Hematopoietic multipotent progenitor cell treated with erythropoietin and hydrocortisone succinate and interleukin-3 and kit ligand, for 17 days (in vitro differentiated cells): ENCODE data around the gene ASTE1.
"Not testable (repeated sequence)": the region's sequence is repeated elsewhere in the genome, so short reads cannot be mapped to it uniquely, and the experiment has no call there.

Source experiments
- DNase-seq: peaks from one replicate; pipeline ENCODE4 v3.0.0-alpha.2; 2015; ENCODE audit warnings: low spot score

Gene ASTE1

GRCh38 chr3:131026321-131027151 lies at the start of gene ASTE1, which contains the start of gene NEK11:
ASTE1 (minus strand) TSS chr3:131026825; CDS start chr3:131025306, 1,519 bp downstream.
NEK11 (plus strand) TSS chr3:131026877; CDS start chr3:131029709, 2,832 bp downstream.
- DNase-seq: peak; percentile 89

GRCh38 chr3:131075632-131076328 lies 49.2 kb upstream of the ASTE1 start:
- no peak for DNase-seq

DNA sequence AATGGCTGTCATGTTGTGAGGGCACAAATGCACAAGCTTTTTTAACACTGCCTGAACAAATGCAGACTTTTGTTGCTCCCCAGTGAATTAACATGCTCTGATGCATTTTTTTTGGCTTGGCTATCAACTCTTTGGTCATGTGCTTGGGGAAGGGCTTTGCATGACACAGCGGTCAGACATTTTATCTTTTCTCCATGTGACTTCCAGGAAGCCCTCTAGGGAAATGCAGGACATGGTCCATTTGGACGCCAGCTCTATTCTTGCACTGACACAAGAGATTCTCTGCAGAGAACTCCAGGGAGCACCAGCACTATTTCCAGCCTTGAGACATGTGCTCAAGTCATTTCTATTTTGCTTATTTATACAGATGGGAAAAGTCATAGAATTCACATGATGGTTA lies 46.2 kb upstream of the ASTE1 start:
- no peak for DNase-seq

DNA sequence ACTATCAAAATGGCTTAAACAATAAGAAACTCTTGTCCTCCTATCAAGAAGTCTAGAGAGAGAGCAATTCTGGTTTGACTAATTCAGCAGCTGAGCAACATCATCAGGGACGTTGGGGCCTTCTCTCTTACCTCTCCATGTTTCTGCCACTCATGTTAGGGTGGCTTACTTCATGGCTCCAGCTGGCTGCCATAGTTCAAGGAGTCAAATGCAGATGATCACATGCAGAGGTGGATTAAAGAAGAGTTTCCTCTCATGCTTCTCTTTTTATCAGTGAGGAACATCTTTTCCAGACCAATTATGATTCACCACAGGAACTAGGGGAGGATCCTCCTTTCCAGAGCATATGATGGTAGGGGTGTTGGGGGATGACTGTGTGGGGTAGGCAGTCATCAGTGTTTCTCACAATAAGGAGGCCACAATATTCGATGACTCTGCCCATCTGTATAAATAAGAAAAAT lies 45.5 kb upstream of the ASTE1 start:
- no peak for DNase-seq

DNA sequence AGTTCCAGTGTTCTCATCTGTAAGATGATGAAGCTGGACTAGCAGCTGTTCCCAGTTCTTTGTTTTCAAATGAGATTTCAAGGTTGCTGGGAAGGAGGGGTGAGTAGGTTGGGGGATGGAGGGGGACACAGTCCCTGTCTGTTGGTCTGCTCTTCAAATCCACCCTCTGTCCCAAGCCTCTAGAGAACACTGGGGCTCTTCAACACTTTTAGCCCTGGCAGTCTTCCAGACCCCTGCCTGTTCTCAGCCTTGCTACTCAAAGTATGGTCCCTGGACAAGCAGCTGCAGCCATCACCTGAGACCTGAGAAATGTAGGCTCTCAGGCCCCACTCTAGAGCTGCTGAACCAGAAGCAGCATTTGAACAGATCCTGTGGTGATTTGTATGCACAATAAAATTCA lies 41.4 kb upstream of the ASTE1 start:
- no peak for DNase-seq

GRCh38 chr3:131053043-131053859 lies 26.6 kb upstream of the ASTE1 start:
- DNase-seq: no peak

DNA sequence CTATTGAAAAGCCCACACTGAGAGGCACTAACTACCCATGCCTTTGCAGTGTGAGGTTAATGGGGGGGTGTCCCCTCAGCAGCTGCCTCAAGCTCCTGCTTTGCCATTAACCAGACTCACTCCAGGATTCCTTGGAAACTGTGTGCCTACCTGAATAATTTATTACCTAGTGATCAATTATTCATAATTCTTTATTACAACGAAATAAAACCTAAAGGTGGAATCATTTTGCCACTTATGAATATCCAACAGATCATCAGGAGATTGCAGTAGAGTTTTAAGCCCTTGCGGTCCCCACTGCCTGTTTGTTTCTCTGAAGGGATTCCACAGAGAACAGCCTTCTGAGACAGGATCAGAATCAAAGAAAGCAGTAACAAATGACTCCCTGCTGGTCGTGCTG lies 23.4 kb upstream of the ASTE1 start:
- DNase-seq: no peak

DNA sequence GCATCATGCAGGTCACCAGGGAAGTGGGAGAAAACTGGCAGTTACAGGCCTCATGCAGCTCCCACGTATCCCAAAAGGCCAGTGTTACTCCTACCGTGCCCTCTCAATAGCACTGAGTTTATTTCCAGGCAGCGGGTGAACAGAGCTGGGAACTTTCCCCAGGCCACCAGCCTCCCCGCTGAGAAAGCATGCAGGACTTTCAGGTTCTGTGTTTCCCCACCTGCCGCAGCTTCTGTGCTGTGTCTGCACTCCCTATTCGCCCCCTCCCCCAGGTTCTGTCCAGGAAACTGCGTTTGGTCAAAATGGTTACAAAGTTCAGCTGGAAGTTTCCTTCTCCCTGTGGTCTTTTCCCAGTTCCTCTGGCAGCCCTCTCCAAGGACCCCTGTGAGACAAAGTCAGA lies 21.4 kb upstream of the ASTE1 start:
- DNase-seq: no peak

- DNase-seq: no peak
Observed at GRCh38 chr3:131047582-131047981, 21.0 kb upstream of the ASTE1 start.

- DNase-seq: not testable (repeated sequence)
Observed at GRCh38 chr3:131042271-131042985, 15.8 kb upstream of the ASTE1 start.

GRCh38 chr3:131038326-131038725 lies 11.7 kb upstream of the ASTE1 start:
- no peak for DNase-seq

GRCh38 chr3:131036986-131037385 lies 10.4 kb upstream of the ASTE1 start:
- no peak for DNase-seq

DNA sequence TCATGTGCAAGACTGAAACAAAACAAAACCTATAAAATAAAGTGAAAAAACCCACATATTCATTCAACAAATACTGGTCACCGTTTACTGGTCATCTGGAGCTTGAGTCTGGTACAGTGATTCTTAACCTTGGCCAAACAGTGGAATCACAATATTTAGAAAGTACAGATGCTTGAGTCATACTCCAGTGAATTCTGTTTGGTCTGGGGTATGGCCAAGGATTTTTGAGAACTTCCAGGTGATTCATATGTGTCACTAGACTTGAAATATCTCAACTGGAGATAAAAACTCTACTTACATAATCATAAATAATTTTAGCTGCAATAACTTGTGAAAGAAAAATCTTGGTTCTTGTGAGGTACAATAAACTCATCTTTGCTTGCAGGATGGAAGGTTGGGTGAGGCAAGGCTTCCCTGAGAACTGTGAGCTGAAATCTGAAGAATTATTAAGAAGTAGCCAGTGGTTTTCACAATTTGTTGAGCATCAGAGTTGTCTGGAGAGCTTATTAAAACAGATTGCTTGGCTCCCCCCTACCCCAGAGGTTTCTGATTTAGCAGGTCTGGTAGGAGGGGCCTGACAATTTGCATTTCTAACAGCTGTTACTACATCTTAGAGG lies 9.7 kb upstream of the ASTE1 start:
- no peak for DNase-seq

GRCh38 chr3:131033480-131034080 lies 7.0 kb upstream of the ASTE1 start:
- DNase-seq: peak; percentile 62

DNA sequence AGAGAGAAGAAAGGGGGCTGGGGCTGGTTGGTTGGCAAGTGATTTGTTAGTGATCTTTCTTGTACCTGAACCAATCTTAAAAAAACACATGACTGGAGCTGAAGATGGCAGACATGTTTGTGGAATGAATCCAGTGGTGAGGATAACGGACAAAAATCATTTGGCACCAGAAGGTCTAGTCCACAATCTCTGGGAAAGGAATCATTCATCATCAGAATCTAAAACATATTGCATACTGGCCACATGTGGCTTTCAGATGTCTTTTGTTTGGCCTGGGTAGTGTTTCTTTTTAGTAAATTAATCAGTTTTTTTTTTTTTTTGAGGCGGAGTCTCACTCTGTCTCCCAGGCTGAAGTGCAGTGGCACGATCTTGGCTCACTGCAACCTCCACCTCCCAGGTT lies 5.0 kb upstream of the ASTE1 start:
- DNase-seq: no peak

GRCh38 chr3:131028844-131029243 lies 2.2 kb upstream of the ASTE1 start:
- DNase-seq: no peak

DNA sequence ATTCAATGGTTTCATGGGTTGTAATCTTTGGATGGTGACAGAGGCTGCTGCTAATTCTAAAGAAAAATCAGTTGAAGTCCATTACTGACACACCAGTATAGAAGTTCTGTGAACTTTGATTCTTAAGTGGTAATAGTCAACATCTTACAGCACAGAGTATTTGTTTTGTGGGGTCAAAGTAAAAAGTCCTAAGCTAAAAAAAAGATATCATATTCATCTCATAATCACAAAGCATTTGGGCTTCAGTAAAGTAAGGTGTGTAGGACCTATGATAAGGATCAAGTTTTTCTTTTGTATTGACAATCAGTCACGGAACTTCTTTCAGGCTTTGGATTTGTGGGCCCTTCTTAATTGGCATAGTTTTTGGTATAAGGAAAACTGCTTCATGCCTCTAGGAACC lies 1.1 kb downstream of the ASTE1 start:
- no peak for DNase-seq

DNA sequence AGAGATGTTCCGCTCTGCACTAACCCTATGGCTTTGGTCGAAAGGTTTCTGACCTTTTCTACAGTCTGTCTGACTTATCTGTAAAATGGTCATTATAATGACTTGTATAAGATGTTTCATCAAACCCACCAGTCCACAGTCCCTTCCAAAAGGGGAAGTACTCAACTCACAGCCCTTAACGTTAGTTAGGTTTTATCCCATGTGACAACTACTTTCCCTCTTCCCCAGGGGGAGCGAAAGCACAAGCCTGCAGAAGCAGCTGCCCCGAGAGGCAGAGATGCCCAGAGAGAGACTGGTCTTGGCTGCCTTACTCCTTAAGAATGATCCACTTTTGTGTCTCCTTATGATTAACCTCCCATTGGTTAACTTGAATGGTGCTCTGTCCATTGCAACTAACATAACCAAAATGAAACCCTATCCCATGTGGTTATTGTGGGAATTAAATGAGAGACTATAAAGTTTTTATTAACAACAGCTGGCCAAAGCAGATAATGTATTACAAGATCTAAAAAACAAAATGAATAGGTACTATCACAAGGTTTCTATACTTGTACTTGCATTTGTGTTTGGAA lies 6.4 kb downstream of the ASTE1 start:
- no peak for DNase-seq

- no peak for DNase-seq
Observed at GRCh38 chr3:131018970-131019369, 7.7 kb downstream of the ASTE1 start.

- DNase-seq: no peak
Observed at GRCh38 chr3:131009698-131010097, 16.9 kb downstream of the ASTE1 start.

- no peak for DNase-seq
Observed at GRCh38 chr3:131008326-131008725, 18.3 kb downstream of the ASTE1 start.
